Measurements from ENCODE around the gene CATSPER2. TPM values are rescaled to one million over a fixed set of nuclear protein-coding genes. Genes with fewer than 3 reads are reported as not detected.
"Not testable (repeated sequence)": the region's sequence is repeated elsewhere in the genome, so short reads cannot be mapped to it uniquely, and the experiment has no call there.

Gene CATSPER2
- total and polyA plus RNA-seq, 9 of the 15 experiments (the other 6 are each of a cell fraction or from before 2014, with no cell fraction given), result 0.59 to 11.5 (median 3.7) TPM

DNA sequence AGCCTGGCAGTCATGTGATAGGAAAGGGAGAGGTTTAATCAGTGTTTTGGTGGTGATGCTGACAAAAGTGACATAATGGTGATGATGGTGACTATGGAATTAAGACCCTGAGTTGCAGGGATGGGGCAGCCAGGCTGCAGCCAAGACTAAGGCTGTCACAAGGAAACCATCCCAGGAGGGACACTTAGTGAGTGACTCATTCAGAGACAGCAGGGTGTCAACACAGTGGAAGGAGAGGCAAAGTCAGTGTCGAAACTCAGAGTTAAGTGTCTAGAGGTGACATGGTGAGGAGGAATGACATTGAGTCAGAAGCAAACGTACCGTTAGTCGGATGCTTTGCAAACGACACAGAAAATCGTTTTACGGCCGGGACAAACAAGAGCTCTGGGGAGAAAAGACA is 14.7 kb upstream of the CATSPER2 start:
- intact Hi-C loops (cut with micrococcal nuclease); H2AFZ ChIP-seq (ENCODE audit: low read depth, low read length); H4K20me1 ChIP-seq (replicated peaks; ENCODE audit: control insufficient read depth, insufficient read depth, low read length); H3K9me3 ChIP-seq (replicated peaks; ENCODE audit: control insufficient read depth, insufficient read depth, low read depth, low read length); H3K9me1 ChIP-seq (ENCODE audit: control insufficient read depth, insufficient read depth, low read length); H3K79me2 ChIP-seq (ENCODE audit: control insufficient read depth, insufficient read depth, low read length); H3K4me2 ChIP-seq (ENCODE audit: insufficient read depth, low read length); H3K27me3 ChIP-seq (ENCODE audit: control insufficient read depth in 2 of 2, insufficient read depth in 2 of 2, low read length in 2 of 2); H3K4me1 ChIP-seq (replicated peaks in 1 of 2; ENCODE audit: control insufficient read depth in 2 of 2, insufficient read depth in 2 of 2, low read length in 2 of 2); CTCF ChIA-PET (ENCODE audit: low intra/inter-chr PET ratio); H3K27ac ChIP-seq (ENCODE audit: extremely low read depth, low read depth, low read length); POLR2A ChIA-PET; DNase-seq (ENCODE audit: extremely low read depth in 1 of 4, low spot score in 3 of 4); H3K9ac ChIP-seq (ENCODE audit: insufficient read depth in 1 of 2, low read depth in 2 of 2, low read length in 2 of 2); ATAC-seq; H3K4me3 ChIP-seq; H3K36me3 ChIP-seq (ENCODE audit: control insufficient read depth, insufficient read depth, low read length): not testable (repeated sequence)
- TSS peak; percentile 29 for BruUV-seq (replicated peaks)
- no CpG with 5 or more reads among the region's 8 CpGs for WGBS (ENCODE audit: insufficient coverage, low coverage, missing lambda C conversion rate)
- peak; percentile 37 for FAIRE-seq
- in situ Hi-C loops (cut with MboI), result loop anchor here (5.0 kb wide), 1 partner anchor 106 kb away; no protein-coding TSS in a partner anchor

DNA sequence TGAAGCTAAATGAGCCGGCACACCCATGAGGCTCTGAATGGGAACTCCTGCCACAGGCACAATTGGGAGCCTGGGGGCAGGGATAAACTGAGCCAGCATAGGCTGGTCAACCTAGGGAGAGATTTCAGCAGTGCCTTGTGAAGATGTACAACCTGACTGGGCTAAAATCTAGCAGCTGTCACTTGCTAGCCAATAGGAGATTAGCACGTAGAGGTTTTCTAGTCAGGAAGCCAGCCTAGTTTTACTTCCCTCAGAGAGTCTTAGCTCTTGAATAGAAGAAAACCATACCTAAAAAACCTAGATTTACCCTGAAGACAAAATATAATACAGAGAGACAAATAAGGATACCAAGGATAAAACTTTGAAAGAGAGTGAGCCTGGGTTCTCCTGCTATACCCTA is 13.6 kb upstream of the CATSPER2 start:
- not testable (repeated sequence) for BruUV-seq (replicated peaks)

DNA sequence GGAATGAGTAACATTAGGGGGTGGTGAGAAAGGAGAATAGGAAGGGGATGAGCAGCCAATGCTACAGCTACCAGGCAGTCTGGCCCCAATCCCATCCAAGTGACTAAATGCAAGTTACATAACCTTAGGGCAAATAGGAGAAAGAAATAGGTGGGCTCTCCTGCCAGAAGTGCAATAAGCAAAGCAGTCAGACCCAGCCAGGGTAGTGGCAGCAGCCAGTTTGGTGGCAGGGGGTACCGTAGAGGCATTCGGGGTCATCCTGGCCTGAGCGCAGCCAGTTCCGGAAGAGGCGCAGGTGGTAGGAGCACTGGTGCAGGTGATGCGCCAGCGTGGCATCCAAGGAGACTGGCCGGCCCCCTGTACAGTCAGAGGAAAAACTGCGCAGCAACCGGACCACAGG is 11.1 kb upstream of the CATSPER2 start:
- no CpG with 5 or more reads among the region's 10 CpGs for WGBS (ENCODE audit: insufficient coverage, low coverage, missing lambda C conversion rate)
- H3K9me3 ChIP-seq (replicated peaks; ENCODE audit: control insufficient read depth, insufficient read depth, low read depth, low read length); H3K36me3 ChIP-seq (ENCODE audit: control insufficient read depth, insufficient read depth, low read length); FAIRE-seq; ATAC-seq; H2AFZ ChIP-seq (ENCODE audit: low read depth, low read length); H3K27me3 ChIP-seq (ENCODE audit: control insufficient read depth in 2 of 2, insufficient read depth in 2 of 2, low read length in 2 of 2); DNase-seq (ENCODE audit: extremely low read depth in 1 of 4, low spot score in 3 of 4); H4K20me1 ChIP-seq (replicated peaks; ENCODE audit: control insufficient read depth, insufficient read depth, low read length); H3K9ac ChIP-seq (ENCODE audit: insufficient read depth in 1 of 2, low read depth in 2 of 2, low read length in 2 of 2); H3K9me1 ChIP-seq (ENCODE audit: control insufficient read depth, insufficient read depth, low read length); CTCF ChIA-PET (ENCODE audit: low intra/inter-chr PET ratio); H3K4me2 ChIP-seq (ENCODE audit: insufficient read depth, low read length); POLR2A ChIA-PET; H3K79me2 ChIP-seq (ENCODE audit: control insufficient read depth, insufficient read depth, low read length); H3K27ac ChIP-seq (ENCODE audit: extremely low read depth, low read depth, low read length); intact Hi-C loops (cut with micrococcal nuclease); H3K4me1 ChIP-seq (replicated peaks in 1 of 2; ENCODE audit: control insufficient read depth in 2 of 2, insufficient read depth in 2 of 2, low read length in 2 of 2); BruUV-seq (replicated peaks); H3K4me3 ChIP-seq: not testable (repeated sequence)
- in situ Hi-C loops (cut with MboI), result loop anchor here (5.0 kb wide), 1 partner anchor 102 kb away; no protein-coding TSS in a partner anchor

More for the DNA sequence above, 13.6 kb upstream of the CATSPER2 start:
- FAIRE-seq; DNase-seq (ENCODE audit: extremely low read depth in 1 of 4, low spot score in 3 of 4); H3K4me2 ChIP-seq (ENCODE audit: insufficient read depth, low read length); H3K9me3 ChIP-seq (replicated peaks; ENCODE audit: control insufficient read depth, insufficient read depth, low read depth, low read length); H3K4me3 ChIP-seq; H4K20me1 ChIP-seq (replicated peaks; ENCODE audit: control insufficient read depth, insufficient read depth, low read length); H3K4me1 ChIP-seq (replicated peaks in 1 of 2; ENCODE audit: control insufficient read depth in 2 of 2, insufficient read depth in 2 of 2, low read length in 2 of 2); H3K27ac ChIP-seq (ENCODE audit: extremely low read depth, low read depth, low read length); POLR2A ChIA-PET; intact Hi-C loops (cut with micrococcal nuclease); H3K9me1 ChIP-seq (ENCODE audit: control insufficient read depth, insufficient read depth, low read length); CTCF ChIA-PET (ENCODE audit: low intra/inter-chr PET ratio); H2AFZ ChIP-seq (ENCODE audit: low read depth, low read length); H3K79me2 ChIP-seq (ENCODE audit: control insufficient read depth, insufficient read depth, low read length); ATAC-seq; H3K36me3 ChIP-seq (ENCODE audit: control insufficient read depth, insufficient read depth, low read length); H3K27me3 ChIP-seq (ENCODE audit: control insufficient read depth in 2 of 2, insufficient read depth in 2 of 2, low read length in 2 of 2); H3K9ac ChIP-seq (ENCODE audit: insufficient read depth in 1 of 2, low read depth in 2 of 2, low read length in 2 of 2): not testable (repeated sequence)
- in situ Hi-C loops (cut with MboI), result loop anchor here (5.0 kb wide), 1 partner anchor 105 kb away; no protein-coding TSS in a partner anchor
- WGBS (ENCODE audit: insufficient coverage, low coverage, missing lambda C conversion rate), result 100% methylated on average over 1 of the region's 2 CpGs

DNA sequence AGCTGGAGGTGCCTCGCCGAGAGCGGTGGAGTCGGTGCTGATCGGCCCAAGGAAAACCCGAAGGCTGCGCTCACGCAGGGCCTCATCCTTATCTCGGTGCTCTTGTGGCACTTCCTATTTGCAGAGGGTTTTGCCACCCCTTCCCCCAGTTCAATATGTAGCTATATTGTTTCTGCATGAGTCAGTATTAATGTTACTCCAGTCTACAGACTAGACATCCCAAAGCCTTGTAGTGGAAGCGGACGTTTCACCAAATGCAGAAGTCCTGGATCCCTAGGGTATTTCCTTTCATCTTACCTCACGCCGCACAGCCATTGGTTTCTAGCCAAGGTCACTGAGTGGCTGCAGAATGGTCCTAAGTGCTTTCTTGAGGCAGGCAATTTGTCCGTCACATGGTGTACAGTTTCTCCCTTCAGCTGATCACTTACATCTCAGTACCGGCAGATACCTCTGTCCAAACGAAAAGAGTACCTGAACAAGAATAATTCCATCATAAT is 834 bp upstream of the CATSPER2 start:
- FAIRE-seq (peak; percentile 58), ATAC-seq (peak; percentile 44)
- H4K20me1 ChIP-seq (replicated peaks; ENCODE audit: control insufficient read depth, insufficient read depth, low read length); POLR2A ChIA-PET; intact Hi-C loops (cut with micrococcal nuclease); CTCF ChIA-PET (ENCODE audit: low intra/inter-chr PET ratio); H3K9ac ChIP-seq (ENCODE audit: insufficient read depth in 1 of 2, low read depth in 2 of 2, low read length in 2 of 2); H3K9me1 ChIP-seq (ENCODE audit: control insufficient read depth, insufficient read depth, low read length); in situ Hi-C loops (cut with MboI); DNase-seq (ENCODE audit: extremely low read depth in 1 of 4, low spot score in 3 of 4); H3K9me3 ChIP-seq (replicated peaks; ENCODE audit: control insufficient read depth, insufficient read depth, low read depth, low read length); H3K79me2 ChIP-seq (ENCODE audit: control insufficient read depth, insufficient read depth, low read length); H2AFZ ChIP-seq (ENCODE audit: low read depth, low read length); BruUV-seq (replicated peaks); H3K27ac ChIP-seq (ENCODE audit: extremely low read depth, low read depth, low read length); H3K4me3 ChIP-seq; H3K27me3 ChIP-seq (ENCODE audit: control insufficient read depth in 2 of 2, insufficient read depth in 2 of 2, low read length in 2 of 2); H3K4me2 ChIP-seq (ENCODE audit: insufficient read depth, low read length); H3K36me3 ChIP-seq (ENCODE audit: control insufficient read depth, insufficient read depth, low read length); H3K4me1 ChIP-seq (replicated peaks in 1 of 2; ENCODE audit: control insufficient read depth in 2 of 2, insufficient read depth in 2 of 2, low read length in 2 of 2): not testable (repeated sequence)
- 93% methylated on average over 11 of the region's 16 CpGs for WGBS (ENCODE audit: insufficient coverage, low coverage, missing lambda C conversion rate)

Data from K562 (cell line).